ENCODE results near the gene HIGD1A. TPM values are rescaled to one million over a fixed set of nuclear protein-coding genes. Genes with fewer than 3 reads are reported as not detected.

Gene HIGD1A
- total RNA-seq, 4 donors from 2014 or later, result 142 to 195 (median 179) TPM

DNA sequence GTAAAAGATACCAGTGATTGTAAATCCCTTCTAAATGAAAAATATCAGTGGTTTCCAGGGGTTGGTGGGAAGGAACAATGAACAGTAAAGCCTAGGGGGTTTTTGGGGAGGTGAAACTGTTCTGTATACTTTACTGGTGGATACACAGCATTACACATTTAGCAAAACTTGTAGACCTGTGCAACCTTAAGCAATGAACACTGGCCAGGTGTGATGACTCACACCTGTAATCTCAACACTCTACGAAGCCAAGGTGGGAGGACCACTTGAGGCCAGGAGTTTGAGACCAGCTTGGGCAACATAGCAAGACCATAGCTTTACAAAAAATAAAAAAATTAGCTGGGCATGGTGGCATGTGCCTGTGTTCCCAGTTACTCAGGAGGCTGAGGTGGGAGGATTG, 33.0 kb downstream of the HIGD1A start:
- DNase-seq (ENCODE audit: low spot score), result no peak
- ATAC-seq (ENCODE audit: low FRiP score), result no peak
- TF ChIP-seq, protein P1, sequence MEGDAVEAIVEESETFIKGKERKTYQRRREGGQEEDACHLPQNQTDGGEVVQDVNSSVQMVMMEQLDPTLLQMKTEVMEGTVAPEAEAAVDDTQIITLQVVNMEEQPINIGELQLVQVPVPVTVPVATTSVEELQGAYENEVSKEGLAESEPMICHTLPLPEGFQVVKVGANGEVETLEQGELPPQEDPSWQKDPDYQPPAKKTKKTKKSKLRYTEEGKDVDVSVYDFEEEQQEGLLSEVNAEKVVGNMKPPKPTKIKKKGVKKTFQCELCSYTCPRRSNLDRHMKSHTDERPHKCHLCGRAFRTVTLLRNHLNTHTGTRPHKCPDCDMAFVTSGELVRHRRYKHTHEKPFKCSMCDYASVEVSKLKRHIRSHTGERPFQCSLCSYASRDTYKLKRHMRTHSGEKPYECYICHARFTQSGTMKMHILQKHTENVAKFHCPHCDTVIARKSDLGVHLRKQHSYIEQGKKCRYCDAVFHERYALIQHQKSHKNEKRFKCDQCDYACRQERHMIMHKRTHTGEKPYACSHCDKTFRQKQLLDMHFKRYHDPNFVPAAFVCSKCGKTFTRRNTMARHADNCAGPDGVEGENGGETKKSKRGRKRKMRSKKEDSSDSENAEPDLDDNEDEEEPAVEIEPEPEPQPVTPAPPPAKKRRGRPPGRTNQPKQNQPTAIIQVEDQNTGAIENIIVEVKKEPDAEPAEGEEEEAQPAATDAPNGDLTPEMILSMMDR (IDR thresholded peaks at IDR 0.05), result no peak

DNA sequence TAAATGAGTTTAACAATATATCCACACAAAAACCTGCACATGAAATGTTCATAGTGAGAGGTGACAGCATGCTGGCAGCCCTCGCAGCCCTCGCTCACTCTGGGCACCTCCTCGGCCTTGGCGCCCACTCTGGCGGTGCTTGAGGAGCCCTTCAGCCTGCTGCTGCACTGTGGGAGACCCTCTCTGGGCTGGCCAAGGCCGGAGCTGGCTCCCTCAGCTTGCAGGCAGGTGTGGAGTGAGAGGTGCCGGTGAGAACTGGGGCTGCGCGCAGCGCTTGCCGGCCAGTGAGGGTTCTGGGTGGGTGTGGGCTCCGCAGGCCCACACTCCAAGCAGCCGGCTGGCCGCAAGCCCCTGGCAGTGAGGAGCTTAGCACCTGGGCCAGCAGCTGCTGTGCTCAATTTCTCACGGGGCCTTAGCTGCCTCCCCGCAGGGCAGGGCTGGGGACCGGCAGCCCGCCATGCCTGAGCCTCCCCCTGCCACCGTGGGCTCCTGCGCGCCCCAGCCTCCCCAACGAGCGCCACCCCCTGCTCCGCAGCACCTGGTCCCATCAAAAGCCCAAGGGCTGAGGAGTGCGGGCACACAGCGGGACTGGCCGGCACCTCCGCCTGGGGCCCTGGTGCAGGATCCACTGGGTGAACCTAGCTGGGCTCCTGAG, 34.7 kb downstream of the HIGD1A start:
- DNase-seq (ENCODE audit: low spot score) (no peak), ATAC-seq (ENCODE audit: low FRiP score) (no peak)
- TF ChIP-seq, protein P1 (IDR thresholded peaks at IDR 0.05), result no peak

DNA sequence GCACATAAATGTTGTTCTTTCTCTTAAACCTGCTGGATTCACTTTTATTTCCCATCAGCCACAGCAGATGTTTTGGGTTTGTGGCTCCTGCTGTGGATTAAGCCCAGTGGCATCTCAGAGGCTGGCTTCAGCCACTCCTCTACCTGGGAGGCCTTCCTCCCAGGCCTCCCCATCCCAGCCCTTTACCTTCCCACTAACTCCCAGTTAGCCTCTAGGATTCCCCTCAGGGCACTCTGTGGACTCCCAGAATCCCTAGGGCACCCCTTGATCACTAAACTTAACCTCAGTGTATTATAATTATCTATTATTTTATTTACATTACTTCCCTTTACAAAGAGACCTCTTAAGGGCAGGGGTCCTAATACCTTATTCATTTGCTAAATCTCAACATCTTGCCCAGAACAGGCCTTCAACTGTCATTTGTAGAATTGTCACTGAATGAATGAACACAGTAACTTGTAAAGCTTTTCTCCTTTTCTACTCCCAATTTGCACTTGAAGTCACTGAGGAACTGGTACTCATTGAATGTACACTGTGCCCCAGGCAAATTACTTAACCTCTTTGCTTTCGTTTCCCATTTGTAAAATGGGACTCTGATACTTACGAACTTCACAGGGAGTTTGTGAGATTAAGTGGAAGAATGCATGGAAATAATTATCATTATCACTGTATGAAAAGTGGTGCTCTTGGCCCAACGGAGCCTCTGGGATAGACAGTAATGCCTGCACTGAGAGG, 39.6 kb downstream of the HIGD1A start:
- no peak for DNase-seq (ENCODE audit: low spot score)
- no peak for ATAC-seq (ENCODE audit: low FRiP score)
- TF ChIP-seq, protein P1 (IDR thresholded peaks at IDR 0.05), result no peak

DNA sequence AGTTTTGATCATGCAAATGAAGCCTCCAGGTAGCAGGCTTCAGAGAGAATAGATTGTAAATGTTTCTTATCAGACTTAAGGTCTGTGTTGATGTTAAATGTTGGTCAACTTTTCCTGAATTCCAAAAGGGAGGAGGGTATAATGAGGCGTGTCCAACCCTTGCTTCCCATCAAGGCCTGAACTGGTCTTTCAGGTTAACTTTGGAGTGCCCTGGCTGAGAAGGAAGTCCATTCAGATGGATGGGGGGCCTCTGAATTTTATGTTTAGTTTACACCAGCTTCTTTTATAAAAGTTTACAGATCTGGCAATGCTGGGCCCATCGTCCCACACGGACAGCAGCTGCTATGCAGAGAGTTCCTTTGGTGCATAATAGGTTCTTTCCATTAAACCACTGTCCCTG, 40.2 kb downstream of the HIGD1A start:
- TF ChIP-seq, protein P1 (IDR thresholded peaks at IDR 0.05), result no peak
- DNase-seq (ENCODE audit: low spot score) (no peak), ATAC-seq (ENCODE audit: low FRiP score) (no peak)

DNA sequence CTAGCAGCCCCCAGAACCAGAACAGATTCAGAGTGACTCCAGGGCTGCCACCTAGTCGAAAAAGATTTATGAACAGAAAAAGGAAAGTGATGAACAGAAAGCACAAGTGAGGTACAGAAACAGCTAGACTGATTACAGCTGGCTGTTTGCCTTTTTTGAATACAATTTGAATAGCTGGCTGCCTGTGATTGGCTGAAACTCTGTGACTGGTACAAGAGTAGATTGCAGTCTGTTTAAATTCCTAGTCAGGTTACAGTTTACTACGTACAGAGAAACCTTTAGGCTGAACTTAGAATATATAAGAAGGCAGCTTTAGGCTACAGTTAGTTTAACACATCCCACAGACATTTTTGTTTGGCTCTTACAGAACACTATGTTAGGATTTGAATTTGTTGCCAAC, 41.3 kb downstream of the HIGD1A start:
- DNase-seq (ENCODE audit: low spot score), result no peak
- peak; percentile 41 for ATAC-seq (ENCODE audit: low FRiP score)
- TF ChIP-seq, protein P1 (IDR thresholded peaks at IDR 0.05), result no peak

DNA sequence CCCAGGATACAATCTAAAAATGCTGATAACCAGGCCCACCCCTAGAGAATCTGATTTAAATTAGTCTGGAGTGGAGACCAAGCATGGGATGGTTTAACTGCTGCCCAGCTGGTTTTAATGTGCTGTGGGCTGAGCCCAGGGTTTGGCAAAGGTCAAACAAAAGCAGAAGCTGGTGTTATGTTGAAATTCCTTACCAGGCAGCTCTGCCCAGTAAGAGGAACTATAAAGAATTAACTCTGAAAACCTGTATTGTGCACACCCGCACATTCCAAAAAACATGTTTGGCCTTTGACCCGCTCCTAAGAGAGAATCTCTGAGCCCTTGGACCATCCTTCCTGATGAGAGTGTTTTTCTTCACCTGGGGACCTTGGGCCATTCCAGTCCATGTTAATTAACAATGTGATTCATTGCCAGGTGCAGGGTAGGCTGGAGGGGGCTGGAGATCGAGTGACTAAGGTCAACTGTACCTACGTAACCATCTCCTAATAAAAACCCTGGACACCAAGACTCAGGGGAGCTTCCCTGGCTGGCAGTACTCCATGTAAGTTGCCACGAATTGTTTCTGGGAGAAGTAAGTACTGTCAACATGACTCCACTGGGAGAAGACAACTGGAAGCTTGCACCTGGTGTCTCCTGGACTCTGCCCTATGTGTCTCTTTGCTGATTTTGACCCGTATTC, 42.1 kb downstream of the HIGD1A start:
- TF ChIP-seq, protein P1 (IDR thresholded peaks at IDR 0.05), result no peak
- ATAC-seq (ENCODE audit: low FRiP score) (no peak), DNase-seq (ENCODE audit: low spot score) (no peak)

All from omental fat pad (tissue), 4 donors.